Measurements from ENCODE around the gene DRAXIN.

DNA sequence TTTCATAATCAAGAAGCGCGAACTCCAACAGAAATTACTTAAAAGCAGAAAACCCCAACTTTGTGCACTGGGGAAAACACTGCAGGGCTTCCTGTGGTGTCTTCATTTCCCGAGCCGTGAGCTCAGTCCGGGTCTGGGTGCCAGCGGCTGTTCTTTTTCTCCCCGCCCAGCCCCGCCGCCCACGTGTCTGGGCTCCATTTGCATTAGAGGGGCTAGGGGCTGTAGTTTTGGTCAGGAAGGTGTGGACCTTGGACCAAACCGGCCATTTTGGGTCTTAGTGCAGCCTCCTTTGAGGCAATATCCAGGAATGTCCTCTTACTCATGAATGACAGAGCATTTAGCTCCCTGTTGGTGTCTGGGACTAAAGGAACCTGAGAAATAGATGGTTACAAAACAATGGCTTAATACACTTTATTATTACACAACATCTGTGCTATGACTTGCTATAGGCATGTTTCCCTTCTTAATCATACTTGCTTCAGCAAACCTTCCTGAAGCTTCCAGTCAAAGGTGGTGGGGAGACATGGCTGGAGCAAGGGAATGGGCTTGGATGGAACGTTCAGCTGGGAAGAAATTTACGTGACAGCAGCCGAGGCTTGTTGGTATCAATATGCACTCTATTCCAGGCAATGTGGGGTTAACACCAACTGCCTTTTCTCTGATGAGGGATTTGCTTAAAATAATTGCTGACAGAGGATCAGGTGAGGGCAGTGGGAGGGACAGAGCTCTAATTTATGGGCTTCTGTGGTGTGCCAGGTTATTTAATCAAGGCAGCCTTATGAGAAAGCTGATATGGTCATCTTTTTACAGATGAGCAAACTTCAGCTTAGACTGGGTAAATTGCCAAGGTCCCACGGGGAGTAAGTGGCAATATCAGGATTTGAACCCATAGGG is 45.5 kb downstream of the DRAXIN start:
- TF ChIP-seq, protein P1, sequence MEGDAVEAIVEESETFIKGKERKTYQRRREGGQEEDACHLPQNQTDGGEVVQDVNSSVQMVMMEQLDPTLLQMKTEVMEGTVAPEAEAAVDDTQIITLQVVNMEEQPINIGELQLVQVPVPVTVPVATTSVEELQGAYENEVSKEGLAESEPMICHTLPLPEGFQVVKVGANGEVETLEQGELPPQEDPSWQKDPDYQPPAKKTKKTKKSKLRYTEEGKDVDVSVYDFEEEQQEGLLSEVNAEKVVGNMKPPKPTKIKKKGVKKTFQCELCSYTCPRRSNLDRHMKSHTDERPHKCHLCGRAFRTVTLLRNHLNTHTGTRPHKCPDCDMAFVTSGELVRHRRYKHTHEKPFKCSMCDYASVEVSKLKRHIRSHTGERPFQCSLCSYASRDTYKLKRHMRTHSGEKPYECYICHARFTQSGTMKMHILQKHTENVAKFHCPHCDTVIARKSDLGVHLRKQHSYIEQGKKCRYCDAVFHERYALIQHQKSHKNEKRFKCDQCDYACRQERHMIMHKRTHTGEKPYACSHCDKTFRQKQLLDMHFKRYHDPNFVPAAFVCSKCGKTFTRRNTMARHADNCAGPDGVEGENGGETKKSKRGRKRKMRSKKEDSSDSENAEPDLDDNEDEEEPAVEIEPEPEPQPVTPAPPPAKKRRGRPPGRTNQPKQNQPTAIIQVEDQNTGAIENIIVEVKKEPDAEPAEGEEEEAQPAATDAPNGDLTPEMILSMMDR (optimal IDR thresholded peaks at IDR 0.05 in 1 of 3, IDR thresholded peaks at IDR 0.05 in 1 of 3, conservative IDR thresholded peaks at IDR 0.05 in 1 of 3; ENCODE audit: extremely low read depth in 1 of 3, insufficient read depth in 2 of 3, low read length in 3 of 3) = no peak
- no peak for TF ChIP-seq EZH2 (IDR thresholded peaks at IDR 0.05; ENCODE audit: low read length)
